ENCODE results near the gene TRMT5. TPM values are rescaled to one million over a fixed set of nuclear protein-coding genes. Genes with fewer than 3 reads are reported as not detected.

TRMT5 gene
- 7.2 and 7.5 TPM in 2 replicates for total RNA-seq

GRCh38 chr14:60980811-60981632 lies at the start of gene TRMT5, which contains the start of gene SLC38A6:
Gene TRMT5 (minus strand): TSS chr14:60981079. CDS start chr14:60980973, 106 bp downstream.
Gene SLC38A6 (plus strand): TSS chr14:60981245. CDS start chr14:60981278, 33 bp downstream.
- intact Hi-C loops (cut with micrococcal nuclease), result loop anchor here (1.0 to 5.0 kb wide), 4 partner anchors 227 to 324 kb away; partner anchors contain the start of gene SIX4

- intact Hi-C loops (cut with micrococcal nuclease), result no loop called here
Measured at GRCh38 chr14:61026526-61026925, 45.6 kb upstream of the TRMT5 start.

DNA sequence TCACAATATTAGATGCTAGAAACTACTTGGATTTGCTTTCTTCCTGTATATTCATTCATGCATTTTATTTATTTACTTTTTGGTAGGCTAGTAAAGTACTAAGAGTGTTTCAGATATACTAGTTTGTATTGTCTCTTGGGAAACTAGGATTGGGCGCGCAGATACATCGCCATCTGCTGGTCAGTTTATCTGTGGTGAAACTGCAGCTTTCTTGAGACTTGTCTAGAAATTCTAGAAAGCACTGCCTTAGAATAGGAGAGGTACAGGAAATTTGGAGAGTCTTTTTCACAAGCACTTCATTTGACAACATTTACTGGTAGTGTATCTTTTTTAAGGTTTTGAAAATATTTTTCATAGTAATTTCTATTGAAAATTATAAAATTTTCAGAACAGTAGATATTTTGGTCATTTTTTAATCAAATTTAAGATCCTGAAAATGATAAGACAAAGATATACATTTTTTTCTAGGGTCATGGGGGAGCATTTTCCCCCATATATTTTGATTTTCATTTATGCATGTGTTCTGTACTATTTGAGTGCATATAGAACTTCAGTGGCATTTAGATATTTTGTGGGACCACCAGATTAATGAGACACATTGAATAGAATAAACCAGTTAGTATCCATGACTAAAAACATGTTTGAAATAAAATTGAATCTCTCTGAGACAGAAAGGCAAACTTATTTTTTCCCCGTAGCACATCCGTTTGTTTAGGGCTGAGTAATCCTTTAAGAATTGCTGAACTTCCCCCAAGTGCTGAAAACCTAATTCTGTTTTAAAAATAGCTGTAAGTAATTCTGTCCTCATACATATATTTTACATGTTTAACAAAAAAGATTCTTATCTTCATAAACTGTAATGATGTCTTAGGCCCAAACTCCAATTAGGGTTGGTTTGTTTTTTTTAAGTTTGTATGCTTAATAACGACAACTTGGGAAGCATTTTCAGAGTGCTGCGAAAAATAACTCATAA lies 44.7 kb upstream of the TRMT5 start:
- intact Hi-C loops (cut with micrococcal nuclease), result loop anchor here (1.0 kb wide), 3 partner anchors 228 to 400 kb away; no protein-coding TSS in a partner anchor

DNA sequence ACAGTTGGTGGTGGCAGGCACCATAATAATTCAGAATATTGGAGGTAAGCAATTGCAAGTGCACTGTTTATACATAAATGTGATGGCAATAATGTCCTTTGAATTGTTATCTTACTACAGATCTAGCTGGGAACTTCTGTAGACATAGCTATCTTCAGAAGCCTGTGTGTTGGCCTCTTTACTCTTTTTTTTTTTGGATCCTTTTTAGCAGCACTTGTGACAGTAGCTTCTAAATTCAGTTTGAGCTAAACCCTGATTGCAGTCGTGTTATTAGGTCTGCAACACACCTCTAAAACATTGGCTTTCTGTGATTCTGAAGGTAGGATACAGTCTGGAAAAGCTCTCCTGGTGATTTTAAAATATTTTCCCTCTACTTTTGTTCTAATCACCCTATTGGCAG lies 38.7 kb upstream of the TRMT5 start:
- intact Hi-C loops (cut with micrococcal nuclease), result no loop called here

DNA sequence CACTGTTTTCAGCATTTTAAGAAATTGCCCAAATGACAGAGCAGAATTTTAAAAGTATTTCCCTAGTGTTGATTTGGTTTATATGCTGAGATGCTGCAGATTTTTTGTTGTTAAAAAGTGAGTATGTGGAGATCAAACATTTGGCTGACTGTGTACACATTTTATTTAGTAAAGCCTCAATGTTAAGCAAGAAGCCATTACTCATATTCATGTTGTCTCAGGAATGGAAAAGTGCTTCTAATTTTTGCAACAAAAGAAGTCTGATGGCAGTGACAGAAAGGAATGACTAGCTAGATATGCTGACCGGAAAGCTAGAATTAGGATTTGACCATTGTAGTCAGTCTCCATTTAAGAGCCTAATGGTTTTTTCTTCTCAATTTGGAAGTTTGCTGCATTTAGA lies 22.7 kb upstream of the TRMT5 start:
- intact Hi-C loops (cut with micrococcal nuclease), result no loop called here

- intact Hi-C loops (cut with micrococcal nuclease), result no loop called here
Measured at GRCh38 chr14:60999536-60999935, 18.7 kb upstream of the TRMT5 start.

DNA sequence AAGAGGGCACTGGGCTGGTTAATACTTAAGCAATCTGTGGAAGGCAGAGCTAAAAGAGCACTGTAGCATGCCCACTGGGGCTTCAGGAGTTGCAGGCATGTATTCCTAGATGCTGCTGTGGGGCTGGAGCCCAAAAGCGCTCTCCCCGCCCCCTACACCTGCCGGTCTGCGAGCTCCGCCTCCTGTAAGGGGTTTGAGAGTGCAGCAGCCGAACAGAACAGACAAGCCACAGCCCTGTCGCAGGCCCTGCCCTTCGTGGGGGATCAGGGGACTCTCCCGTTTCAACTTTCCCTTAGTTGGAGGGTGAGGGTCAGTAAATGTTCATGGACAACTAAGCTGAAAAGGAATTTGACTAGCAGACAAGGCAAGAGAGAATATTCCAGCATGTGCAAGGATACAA lies 17.7 kb upstream of the TRMT5 start:
- intact Hi-C loops (cut with micrococcal nuclease), result no loop called here

DNA sequence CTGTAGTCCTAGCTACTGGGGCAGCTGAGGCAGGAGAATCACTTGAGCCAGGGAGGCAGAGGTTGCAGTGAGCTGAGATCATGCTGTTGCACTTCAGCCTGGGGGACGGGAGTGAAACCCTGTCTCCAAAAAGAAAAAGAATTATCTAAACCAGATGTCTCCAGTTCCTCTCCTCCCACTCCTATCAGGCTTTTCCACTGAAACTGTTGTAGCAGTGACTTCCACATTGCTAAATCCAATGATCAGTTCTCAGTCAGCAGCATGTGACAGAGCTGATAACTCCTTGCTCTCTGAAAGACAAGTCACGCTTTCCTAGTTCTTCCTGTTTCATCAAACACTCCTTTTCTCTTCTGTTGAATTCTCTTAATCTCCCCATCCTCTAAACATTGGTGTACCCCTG lies 8.7 kb upstream of the TRMT5 start:
- intact Hi-C loops (cut with micrococcal nuclease), result no loop called here

- intact Hi-C loops (cut with micrococcal nuclease), result no loop called here
Measured at GRCh38 chr14:60986500-60986899, 5.6 kb upstream of the TRMT5 start.

- intact Hi-C loops (cut with micrococcal nuclease), result loop anchor here (5.0 kb wide), 3 partner anchors 262 to 327 kb away; partner anchors contain the start of gene SIX4
Measured at GRCh38 chr14:60984196-60984595, 3.3 kb upstream of the TRMT5 start.

- intact Hi-C loops (cut with micrococcal nuclease), result loop anchor here (1.0 to 5.0 kb wide), 4 partner anchors 228 to 325 kb away; partner anchors contain the start of gene SIX4
Measured at GRCh38 chr14:60981633-60982455, 965 bp upstream of the TRMT5 start.

GRCh38 chr14:60977847-60978246 lies 3.0 kb downstream of the TRMT5 start:
- intact Hi-C loops (cut with micrococcal nuclease), result no loop called here

- intact Hi-C loops (cut with micrococcal nuclease), result no loop called here
Measured at GRCh38 chr14:60975551-60975950, 5.3 kb downstream of the TRMT5 start.

DNA sequence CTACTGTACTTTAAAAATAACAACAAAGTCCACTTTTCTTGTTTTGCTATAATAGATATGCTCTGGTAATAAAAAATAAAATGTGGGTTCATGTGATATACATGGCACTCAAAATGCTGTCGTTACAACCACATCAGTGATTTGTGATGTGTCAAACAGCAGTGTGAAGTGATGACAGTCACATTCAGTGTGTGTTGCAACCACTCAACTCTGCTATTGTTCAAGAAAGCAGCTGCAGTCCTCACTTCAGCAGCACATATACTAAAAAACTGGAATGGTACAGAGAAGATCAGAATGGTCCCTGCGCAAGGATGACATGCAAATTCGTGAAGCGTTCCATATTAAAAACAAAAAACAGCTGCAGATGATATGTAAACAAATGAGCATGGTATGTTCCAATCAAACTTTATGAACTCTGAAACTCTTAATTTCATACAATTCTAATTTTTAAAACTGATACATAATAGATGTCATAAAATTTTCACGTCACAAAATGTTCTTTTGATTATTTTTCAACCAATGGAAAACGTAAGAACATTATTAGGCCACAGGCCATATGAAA lies 6.7 kb downstream of the TRMT5 start:
- intact Hi-C loops (cut with micrococcal nuclease), result no loop called here

GRCh38 chr14:60973070-60973469 lies 7.8 kb downstream of the TRMT5 start:
- intact Hi-C loops (cut with micrococcal nuclease), result no loop called here

DNA sequence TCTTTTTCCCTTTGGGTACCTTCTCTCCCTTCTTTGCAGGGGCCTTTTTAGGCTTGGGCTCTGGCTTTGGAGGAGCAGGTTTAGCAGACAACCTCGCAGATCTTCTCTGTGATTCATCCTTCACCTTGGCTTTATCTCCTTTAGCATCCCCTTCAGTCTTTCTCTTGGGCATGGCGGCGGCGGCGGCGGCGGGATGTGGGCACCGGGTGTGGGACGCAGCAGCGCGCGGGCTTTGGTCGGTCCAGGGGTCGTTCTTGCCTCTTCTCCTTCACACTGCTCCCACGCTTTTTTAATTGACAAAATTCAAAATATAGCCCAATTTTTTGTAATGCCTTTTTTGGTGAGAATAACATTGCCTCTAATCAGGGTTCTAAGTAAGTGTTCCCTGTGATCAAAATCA lies 8.6 kb downstream of the TRMT5 start:
- intact Hi-C loops (cut with micrococcal nuclease), result no loop called here

DNA sequence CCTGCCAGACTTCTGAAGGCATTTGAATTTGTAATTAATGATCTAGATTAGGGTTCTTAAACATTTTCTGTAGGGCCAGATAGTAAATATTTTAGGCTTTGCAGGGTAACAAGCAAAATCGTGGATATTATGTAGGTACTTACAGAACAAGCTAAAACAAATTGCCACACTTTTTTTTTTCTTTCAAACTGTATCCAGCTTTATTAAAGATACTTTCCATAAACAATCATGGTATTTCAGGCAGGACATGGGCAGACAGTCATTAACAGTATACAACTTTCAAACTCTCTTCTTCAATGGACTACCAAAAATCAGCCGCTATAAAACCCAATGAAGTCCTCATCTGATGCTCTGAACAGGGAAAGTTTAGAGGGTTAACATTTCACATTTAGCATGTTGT lies 9.6 kb downstream of the TRMT5 start:
- intact Hi-C loops (cut with micrococcal nuclease), result no loop called here

DNA sequence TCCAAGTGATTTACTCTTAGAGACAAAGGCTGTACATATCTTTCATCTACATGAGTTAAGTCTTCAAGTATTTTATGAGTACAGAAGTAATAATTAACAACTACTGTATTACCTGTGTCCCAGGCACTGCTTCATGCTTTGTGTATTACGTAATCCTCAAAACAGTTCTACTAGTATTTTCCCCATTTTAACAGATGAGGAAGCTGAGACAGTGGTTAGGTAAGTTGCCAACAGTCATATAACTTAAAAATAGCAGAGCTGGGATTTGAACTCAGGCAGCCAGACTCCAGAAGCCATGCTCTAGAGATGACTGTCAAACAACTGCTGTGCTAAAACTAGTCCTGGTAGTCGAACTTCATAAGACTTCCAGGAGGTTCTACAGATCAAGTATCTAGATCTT lies 10.7 kb downstream of the TRMT5 start:
- intact Hi-C loops (cut with micrococcal nuclease), result no loop called here

GRCh38 chr14:60968671-60969070 lies 12.2 kb downstream of the TRMT5 start:
- intact Hi-C loops (cut with micrococcal nuclease), result no loop called here

- intact Hi-C loops (cut with micrococcal nuclease), result no loop called here
Measured at GRCh38 chr14:60968099-60968498, 12.8 kb downstream of the TRMT5 start.

GRCh38 chr14:60965402-60965801 lies 15.5 kb downstream of the TRMT5 start:
- intact Hi-C loops (cut with micrococcal nuclease), result no loop called here

Data from T-helper 2 cell treated with Interferon-gamma antibody and Interleukin-4, amounts not matched to agents 100 ng/mL and 5 ng/mL, for 36 hours (primary cell).